Measurements from ENCODE around the gene ARNT2. TPM values are rescaled to one million over a fixed set of nuclear protein-coding genes. Genes with fewer than 3 reads are reported as not detected.
"Not testable (repeated sequence)": the region's sequence is repeated elsewhere in the genome, so short reads cannot be mapped to it uniquely, and the experiment has no call there.

The ARNT2 gene
- polyA plus RNA-seq, 3 donors = 58.3 to 63.3 (median 59.3) TPM

DNA sequence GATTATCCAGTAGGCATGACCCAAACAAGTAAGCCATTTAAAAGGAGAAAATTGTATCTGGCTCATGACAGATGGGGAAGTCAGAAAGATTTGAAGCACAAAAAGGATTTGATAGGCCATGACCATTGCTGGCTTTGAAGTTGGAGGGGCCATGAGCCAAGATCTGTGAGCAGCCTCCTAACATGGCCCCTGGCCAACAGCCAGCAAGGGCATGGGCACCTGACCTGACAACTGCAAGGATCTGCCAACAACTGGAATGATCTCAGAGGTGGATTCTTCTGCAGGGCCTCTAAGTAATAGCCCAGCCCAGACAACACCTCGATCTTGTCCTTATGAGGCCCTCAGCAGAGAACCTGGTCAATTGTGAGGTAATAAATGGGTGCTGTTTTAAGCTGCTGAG, 93.0 kb downstream of the ARNT2 start:
- no peak for DNase-seq (ENCODE audit: extremely low read depth in 1 of 11, low read depth in 9 of 11, low spot score in 4 of 11)

DNA sequence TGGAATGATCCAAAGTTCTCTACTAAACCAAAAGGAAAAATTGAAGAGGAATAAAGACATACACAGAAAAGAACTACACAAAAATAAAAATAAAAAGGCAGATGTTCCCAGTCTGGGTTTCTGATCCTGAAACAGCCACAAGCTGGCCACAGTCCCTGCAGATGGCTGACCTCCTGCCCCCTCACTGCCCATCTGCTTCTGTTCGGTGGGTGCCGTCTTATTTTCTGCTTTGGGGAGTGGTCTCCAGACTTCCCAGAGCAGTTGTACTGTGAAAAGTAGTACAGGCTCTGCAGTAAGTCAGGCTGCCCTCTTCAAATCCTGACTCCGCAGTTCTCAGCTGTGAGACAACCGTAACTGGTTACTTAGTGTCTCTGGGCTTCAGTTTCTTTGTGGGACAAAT, 94.5 kb downstream of the ARNT2 start:
- no peak for DNase-seq (ENCODE audit: extremely low read depth in 1 of 11, low read depth in 9 of 11, low spot score in 4 of 11)

DNA sequence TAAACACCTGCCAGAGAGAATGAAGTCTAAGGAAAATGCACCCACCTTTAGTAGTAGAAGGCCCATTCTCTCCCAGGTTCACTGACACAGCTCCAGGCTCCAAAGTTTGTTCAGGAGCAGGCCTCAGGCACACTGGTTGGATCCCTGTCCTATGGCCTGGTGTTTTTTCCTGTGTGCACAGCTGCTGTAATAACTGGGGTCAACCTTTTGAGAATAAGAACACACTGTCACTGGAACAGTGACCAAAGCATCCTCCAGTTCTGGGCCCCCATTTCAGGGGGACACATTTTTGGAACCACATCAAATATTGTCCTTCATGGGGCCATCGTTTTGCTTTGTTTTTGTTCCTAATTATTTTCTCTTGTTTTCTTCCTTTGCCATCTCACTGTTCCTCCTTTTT, 95.8 kb downstream of the ARNT2 start:
- no peak for DNase-seq (ENCODE audit: extremely low read depth in 1 of 11, low read depth in 9 of 11, low spot score in 4 of 11)

DNA sequence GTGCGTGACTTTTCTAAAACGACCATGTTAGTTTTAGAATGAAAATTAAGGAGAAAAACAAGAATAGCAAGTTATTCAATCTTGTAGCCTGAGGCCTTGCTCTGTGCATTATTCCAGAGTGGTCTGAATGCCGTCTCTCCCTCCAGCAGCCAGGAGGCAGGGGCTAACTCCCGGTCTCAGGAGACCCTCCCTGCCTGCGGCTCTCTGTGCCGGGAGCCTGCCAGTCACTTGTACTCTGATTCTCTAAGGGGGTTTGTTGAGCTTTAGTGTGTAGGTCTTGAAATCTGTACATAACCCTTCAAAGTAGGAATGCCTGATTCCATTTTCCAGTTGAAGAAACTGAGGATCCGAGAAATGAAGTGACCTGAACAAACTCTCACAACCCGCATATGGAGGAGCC, 97.3 kb downstream of the ARNT2 start:
- no peak for DNase-seq (ENCODE audit: extremely low read depth in 1 of 11, low read depth in 9 of 11, low spot score in 4 of 11)

DNA sequence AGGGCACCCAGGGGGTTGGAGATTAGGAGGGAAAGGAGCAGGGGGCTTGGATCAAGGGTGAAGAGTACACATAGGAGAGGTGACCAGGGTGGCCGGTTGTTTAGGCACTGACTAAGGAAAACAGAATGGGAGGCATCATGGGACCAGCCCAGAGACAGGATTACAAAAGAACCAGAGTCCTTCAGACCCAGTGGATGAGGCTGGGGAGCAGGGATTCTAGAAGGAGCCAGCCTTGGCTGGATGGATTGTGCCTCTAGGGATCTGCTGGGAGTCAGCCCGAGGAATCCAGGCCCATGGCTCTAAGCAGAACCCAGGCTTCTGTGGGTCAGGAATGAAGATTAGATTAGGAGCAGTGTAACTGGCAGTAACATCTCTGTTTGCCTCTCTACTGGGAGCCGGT, 98.6 kb downstream of the ARNT2 start:
- DNase-seq (ENCODE audit: extremely low read depth in 1 of 11, low read depth in 9 of 11, low spot score in 4 of 11) = no peak

DNA sequence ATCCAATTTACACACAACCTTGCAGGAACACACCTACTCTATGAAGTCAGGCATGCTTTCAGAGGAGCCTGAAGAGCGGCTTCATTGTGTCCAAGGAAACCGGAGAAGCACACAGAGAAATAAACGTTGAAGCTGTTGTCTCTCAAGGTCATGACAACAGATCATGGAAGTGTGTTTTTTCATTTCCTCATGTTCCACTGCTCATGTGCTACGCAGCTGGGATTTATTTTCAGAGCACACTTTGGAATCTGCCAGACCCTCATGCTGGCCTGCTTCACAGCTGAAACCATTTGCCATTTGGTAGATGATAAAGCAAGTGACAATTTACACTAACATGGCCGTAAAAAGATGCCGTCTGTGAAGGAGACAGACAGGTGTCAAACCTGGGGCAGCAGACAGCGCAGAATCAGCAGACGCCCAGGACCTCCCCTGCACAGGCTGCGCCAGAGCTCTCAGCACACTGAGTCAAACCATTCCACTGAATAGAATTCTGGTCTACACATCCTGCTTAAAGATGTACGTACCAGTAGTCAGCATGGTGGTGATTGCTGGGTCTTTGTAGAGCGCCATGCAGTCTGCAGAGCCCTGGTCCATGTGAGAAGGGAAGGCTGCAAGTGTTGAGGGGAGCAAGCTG, 99.3 kb downstream of the ARNT2 start:
- DNase-seq (ENCODE audit: extremely low read depth in 1 of 11, low read depth in 9 of 11, low spot score in 4 of 11) = peak in 1 of 11 donors; percentile 46

DNA sequence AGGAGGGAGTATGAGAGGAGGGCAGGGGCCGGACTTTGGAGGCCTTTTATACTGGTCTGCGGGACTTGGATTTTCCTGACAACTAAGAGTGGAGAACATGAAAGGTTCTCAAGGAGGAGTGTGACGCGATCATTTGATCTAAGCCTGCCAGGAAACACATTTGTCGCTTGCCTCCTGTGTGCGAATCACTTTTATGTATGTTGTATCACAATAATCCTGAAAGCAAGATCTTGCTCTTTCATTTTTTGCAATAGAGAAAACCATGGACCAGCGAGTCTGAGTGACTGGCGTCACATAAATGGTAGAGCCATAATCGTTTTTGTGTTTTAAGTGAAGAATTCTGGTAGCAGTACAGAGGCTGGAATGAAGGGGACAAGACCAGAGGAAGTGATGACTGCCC, 100.7 kb downstream of the ARNT2 start:
- DNase-seq (ENCODE audit: extremely low read depth in 1 of 11, low read depth in 9 of 11, low spot score in 4 of 11) = no peak

DNA sequence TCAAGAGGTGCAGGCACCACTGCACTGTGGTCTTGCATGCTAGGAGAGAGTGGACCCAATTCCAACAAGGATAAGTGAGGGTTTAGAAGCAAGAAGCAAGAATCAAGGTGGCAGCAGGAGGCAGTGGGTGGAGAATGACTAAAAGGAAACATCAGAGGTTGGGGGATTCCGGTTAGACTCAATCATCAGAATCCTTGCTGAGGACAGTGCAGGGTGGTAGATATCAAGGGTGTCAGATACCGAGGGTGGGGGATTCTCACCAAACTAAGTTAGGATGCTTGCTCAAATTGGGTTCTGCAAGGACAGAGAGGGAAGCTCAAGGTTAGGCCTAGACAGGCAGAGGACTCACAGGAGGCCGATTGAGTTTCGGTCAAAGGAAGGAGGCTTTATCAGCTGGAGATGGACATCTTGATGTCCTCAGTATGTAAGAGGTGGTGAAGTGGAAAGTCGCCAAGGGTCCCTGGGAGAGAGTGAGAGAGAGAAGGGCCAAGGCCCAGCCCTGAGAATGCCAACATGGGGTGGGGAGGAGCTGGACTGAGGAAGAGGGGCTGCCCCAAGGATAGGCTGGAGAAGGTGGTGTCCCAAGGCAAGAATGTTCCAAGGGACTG, 102.2 kb downstream of the ARNT2 start:
- DNase-seq (ENCODE audit: extremely low read depth in 1 of 11, low read depth in 9 of 11, low spot score in 4 of 11) = no peak

DNA sequence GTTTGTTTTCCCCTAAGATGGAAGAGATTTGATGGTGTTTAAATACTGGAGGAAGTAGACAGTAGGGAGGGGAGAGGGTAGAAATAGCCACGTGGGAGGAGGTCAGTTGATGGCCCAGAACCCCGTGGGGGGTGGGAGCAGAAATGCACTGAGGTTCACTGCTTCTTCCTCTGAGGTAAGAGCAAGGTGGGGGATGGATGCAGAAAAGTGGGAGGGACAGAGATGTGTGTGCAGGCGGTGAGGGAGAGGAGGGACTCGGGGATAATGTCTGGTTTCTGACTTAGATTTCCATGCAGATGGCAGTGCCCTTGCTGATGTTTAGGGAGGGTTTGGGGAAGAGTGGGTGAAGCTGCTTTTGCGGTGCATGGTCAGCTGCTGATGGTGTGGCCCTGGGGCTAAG, 102.9 kb downstream of the ARNT2 start:
- DNase-seq (ENCODE audit: extremely low read depth in 1 of 11, low read depth in 9 of 11, low spot score in 4 of 11) = no peak

DNA sequence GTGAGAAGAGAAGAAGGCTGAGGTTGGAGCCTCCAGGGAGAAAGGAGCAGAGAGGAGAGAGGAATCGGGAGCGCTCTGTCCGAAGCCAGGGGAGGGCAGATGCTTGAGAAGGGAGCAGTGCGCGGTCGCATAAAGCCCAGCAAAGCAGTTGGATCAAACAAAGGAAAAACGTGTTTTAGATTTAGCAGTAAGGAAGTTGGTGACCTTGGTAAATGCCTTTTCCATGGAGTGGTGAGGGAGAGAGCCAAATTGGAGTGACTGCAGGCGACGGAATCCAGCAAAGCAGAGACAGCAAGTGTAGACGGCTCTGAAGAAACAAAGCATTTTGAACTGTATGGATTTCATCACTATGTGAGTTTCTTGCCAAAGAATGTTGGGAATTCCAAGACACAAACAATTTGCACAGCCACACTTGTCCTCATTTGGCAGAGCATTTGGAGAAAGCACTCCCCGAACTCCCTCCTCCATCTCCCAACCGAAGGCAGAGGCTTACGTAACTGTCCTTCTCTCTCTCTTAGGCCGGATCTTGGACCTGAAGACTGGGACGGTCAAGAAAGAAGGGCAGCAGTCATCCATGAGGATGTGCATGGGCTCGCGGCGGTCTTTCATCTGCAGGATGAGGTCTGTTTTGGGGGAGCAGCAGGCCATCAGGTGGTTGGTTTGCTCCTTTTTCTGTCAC, 103.6 kb downstream of the ARNT2 start:
- no peak for DNase-seq (ENCODE audit: extremely low read depth in 1 of 11, low read depth in 9 of 11, low spot score in 4 of 11)

DNA sequence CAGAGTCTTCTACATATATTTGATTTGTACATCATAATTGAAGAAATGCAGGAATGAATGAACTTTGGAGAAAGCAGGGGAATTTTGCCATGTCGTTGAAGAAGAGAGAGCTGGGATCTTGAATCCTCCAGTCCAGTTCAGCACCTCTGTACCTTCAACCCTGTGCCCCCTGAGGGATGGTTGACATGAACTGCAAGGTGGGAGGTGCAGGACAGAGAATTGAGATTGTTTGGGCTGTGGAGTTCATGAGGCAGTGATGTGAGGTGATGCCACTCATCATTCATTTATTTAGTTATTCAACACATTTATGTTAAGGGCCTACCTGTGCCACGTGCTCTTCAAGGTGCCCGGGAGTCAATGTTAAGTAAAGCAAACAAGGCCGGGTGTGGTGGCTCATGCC, 104.6 kb downstream of the ARNT2 start:
- no peak for DNase-seq (ENCODE audit: extremely low read depth in 1 of 11, low read depth in 9 of 11, low spot score in 4 of 11)

DNA sequence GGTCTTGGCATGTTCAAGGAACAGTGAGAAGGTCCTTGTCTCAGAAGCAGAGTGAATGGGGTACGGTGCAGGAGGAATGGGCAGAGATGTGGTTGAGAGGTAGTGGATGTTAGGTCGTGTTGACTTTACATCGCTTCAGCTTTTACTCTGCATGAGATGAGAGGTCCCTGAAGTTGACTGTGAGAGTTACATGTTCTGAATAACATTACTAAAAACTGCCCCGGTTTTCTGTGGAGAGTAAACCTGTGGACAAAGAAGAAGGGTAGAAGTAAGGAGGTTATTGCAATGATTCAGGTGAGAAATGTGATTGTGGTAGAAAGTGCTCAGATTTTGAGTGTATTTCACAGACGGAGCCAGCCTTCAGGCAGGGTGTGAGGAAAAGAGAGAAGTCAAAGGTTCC, 105.6 kb downstream of the ARNT2 start:
- no peak for DNase-seq (ENCODE audit: extremely low read depth in 1 of 11, low read depth in 9 of 11, low spot score in 4 of 11)

DNA sequence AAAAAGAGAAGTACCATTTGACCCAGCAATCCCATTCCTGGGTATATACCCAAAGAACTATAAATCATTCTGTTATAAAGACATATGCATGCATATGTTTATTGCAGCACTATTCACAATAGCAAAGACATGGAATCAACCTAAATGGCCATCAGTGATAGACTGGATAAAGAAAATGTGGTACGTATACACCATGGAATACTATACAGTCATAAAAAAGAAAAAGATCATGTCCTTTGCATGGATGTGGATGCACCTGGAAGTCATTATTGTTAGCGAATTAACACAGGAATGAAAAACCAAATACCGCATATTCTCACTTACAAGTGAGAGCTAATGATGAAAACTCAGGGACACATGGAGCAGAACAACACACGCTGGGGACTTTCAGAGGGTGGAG, 106.8 kb downstream of the ARNT2 start:
- not testable (repeated sequence) for DNase-seq (ENCODE audit: extremely low read depth in 1 of 11, low read depth in 9 of 11, low spot score in 4 of 11)

DNA sequence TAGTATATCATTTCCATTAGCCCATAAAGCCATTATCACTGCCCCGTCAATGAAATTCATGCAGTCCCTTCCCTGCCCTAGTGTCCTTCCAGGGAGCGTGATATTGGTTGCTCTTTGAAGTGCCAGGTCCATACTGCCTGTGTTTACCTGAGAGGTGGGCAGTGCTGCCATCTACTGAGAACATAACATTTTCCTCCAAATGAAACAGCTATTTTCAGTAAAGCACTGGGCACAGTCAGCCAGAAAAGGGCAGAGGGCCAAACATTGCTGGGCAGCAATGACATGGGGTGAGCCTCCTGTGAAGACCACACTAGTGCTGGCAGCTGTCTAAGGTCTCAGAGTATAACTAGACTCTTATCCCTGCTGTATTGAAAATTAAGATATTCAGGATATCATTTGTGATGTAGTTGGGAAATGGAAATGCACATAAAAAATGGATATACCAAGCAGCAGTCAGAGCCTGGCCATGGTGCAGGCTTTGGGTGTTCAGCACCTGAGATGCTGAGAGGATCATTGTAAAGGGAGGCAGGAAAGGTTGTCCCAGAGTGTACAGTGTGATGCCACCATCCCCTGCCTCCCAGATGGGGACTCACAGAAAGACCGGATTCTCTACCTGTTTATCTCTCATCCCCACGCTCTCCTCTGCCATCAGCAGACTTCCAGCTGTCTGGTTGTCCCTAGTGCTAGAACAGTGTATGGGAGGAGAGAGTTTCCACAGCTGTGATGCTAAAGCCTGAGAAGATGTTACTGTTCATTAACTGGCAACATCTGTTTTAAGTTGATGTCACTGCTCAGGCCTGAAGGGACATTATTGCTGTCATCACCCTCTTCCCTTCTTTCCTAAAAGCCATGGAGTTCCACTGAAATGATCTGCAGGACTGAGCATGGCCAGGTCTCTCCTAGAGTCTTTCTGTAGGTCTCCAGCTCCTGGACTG, 108.8 kb downstream of the ARNT2 start:
- DNase-seq (ENCODE audit: extremely low read depth in 1 of 11, low read depth in 9 of 11, low spot score in 4 of 11) = no peak

DNA sequence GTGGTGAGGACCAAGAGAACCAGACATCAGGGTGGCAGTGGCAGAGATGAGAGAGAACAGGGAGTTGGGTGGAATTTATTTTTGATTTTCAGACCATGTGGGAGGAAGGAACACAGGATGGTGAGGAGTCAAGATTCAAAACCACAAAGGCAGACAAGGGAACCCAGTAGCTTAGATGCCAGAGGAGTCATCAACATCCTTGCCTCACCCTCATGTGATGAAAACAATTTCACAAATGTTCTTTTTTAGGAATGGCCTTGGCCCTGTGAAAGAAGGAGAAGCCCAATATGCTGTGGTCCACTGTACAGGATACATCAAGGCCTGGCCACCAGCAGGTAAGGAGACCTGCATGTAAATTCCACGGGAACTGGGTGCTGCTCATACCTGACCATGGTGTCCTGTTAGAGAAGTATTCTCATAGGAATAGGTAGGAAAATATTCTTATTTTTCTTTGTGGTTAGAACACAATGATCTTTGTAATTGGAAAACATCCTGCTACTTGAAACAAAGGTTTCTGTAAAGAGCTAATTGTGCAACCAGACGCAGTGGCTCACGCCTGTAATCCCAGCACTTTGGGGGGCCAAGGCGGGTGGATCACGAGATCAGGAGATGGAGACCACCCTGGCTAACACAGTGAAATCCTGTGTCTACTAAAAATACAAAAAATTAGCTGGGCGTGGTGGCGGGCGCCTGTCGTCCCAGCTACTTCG, 110.0 kb downstream of the ARNT2 start:
- no peak for DNase-seq (ENCODE audit: extremely low read depth in 1 of 11, low read depth in 9 of 11, low spot score in 4 of 11)

DNA sequence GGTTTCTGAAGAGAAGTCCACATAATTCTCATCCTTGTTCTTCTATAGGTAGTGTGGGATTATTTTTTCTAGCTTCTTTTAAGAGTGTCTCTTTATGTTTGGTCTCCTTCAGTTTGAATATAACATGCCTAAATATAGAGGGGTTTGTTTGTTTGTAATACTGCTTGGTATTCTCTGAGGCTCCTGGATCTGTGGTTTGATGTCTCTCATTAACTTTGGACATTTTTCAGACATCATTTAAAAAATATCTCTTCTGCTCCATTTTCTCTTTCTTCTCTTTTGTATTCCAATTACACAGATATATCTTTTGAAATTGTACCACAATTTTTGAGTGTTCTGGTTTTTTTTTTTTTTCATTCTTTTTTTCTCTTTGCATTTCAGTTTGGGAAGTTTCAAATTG, 113.1 kb downstream of the ARNT2 start:
- DNase-seq (ENCODE audit: extremely low read depth in 1 of 11, low read depth in 9 of 11, low spot score in 4 of 11) = no peak

DNA sequence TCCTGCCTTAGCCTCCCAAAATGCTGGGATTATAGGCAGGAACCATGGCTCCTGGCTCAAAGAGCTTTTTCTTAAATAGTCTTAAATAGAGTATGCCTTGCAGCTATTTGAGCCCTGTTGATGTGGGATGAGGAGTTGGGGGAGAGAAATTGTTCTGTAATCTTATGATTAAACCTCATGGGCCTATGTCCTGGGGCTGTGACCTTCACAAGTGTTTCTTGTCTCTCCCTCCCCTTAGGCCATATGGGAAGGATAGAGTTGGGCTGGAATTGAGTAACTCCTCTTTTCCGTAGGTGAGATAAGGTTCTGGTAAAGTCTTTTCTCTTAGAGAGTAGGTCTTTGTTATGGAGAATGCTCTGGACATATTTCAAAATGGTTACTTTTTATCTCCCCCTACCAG, 114.3 kb downstream of the ARNT2 start:
- no peak for DNase-seq (ENCODE audit: extremely low read depth in 1 of 11, low read depth in 9 of 11, low spot score in 4 of 11)

DNA sequence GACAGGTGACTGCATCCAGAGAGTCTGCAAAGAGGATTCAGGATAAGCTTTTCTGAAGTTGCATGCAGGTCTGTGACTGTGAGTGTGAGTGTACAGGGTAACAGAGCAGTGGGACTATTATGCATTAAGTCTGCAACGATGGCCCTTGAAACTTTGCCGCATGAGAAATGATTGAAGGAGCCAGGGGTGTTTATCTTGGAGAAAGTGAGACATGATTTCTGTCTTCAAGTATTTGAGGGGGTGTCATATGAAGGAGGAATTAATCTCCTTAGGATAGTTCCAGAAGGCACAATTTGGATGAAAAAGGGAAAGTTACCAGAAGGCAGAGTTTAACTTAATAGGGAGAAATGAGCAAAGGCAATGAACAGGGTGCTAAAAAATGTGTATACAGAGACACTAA, 119.6 kb downstream of the ARNT2 start:
- DNase-seq (ENCODE audit: extremely low read depth in 1 of 11, low read depth in 9 of 11, low spot score in 4 of 11) = no peak

DNA sequence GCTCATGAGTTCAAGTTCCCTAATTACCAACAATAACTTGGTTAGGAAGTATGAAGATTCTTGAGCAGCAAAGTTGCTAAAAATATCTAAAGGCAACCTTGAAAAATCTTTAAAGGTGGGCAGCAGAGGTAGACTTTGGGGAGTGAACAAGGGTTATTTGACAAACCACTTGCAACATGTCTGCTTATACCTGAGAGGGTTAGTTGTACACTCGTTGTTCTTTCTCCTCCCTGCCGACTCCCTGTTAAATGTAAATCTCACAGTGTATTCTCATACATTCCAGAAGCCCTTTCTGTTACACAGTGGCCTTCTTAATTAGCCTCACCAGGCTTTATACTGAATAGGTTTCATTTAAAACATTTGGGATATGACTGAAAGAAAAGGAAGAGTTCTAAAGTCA, 121.7 kb downstream of the ARNT2 start:
- DNase-seq (ENCODE audit: extremely low read depth in 1 of 11, low read depth in 9 of 11, low spot score in 4 of 11) = no peak

All from renal cortex interstitium (tissue), 11 donors.